DOHH2 (cell line): Measurements from ENCODE around the gene NRXN3.

Source experiments
- H3F3A ChIP-seq: fragments of 200-600 bp; sonication (generic), shearing (Covaris generic); 2 replicates; pipeline ENCODE4 v1.6.0; 2016; ENCODE audit warnings: antibody characterized with exemption, mild to moderate bottlenecking; ENCODE audit not compliant: control insufficient read depth, insufficient read depth
- H3K27ac ChIP-seq: fragments of 200-600 bp; sonication (generic); 2 replicates; pipeline ENCODE4 v1.5.1; 2014; ENCODE audit warnings: low read depth, mild to moderate bottlenecking, low read length, moderate library complexity
- H3K27me3 ChIP-seq: fragments of 200-600 bp; sonication (generic); 2 replicates; pipeline ENCODE4 v1.6.1; 2014; ENCODE audit warnings: mild to moderate bottlenecking, low read length, mixed read lengths; ENCODE audit not compliant: control insufficient read depth
- H3K36me3 ChIP-seq: fragments of 200-600 bp; sonication (generic); 2 replicates; pipeline ENCODE4 v1.6.1; 2014; ENCODE audit warnings: mild to moderate bottlenecking, low read length, moderate library complexity, mixed read lengths; ENCODE audit not compliant: control insufficient read depth
- H3K4me1 ChIP-seq: fragments of 200-600 bp; sonication (generic); 2 replicates; pipeline ENCODE4 v1.6.1; 2014; ENCODE audit warnings: mild to moderate bottlenecking, low read length, mixed read lengths; ENCODE audit not compliant: control insufficient read depth
- H3K4me2 ChIP-seq: fragments of 200-600 bp; sonication (generic); 2 replicates; pipeline ENCODE4 v1.6.0; 2014; ENCODE audit warnings: mild to moderate bottlenecking, low read length, moderate library complexity
- H3K4me3 ChIP-seq: fragments of 200-600 bp; sonication (generic); 2 replicates; pipeline ENCODE4 v1.5.1; 2014; ENCODE audit warnings: mild to moderate bottlenecking, low read length, mixed read lengths
- H3K79me2 ChIP-seq: fragments of 200-600 bp; sonication (generic); 2 replicates; pipeline ENCODE4 v1.6.1; 2014; ENCODE audit warnings: mild to moderate bottlenecking, low read length, mixed read lengths; ENCODE audit not compliant: control insufficient read depth
- H3K9me2 ChIP-seq: fragments of 200-600 bp; sonication (generic); replicated peaks from 2 replicates; pipeline ENCODE4 v1.6.1; 2014; ENCODE audit warnings: mild to moderate bottlenecking, low read length, mixed read lengths; ENCODE audit not compliant: control insufficient read depth
- H3K9me3 ChIP-seq: fragments of 200-600 bp; sonication (generic); 2 replicates; pipeline ENCODE4 v1.6.1; 2014; ENCODE audit warnings: antibody characterized with exemption, low read length, mixed read lengths; ENCODE audit not compliant: control insufficient read depth, insufficient read depth
- H4K20me1 ChIP-seq: fragments of 200-600 bp; sonication (generic); 2 replicates; pipeline ENCODE4 v1.6.0; 2014; ENCODE audit warnings: low read depth, mild to moderate bottlenecking, antibody characterized with exemption, low read length, moderate library complexity; ENCODE audit not compliant: control insufficient read depth, insufficient read depth
- CTCF ChIP-seq: fragments of 200-600 bp; sonication (generic); IDR thresholded peaks from one replicate; pipeline ENCODE4 v1.5.1; 2014; ENCODE audit warnings: antibody characterized with exemption, mild to moderate bottlenecking, low read depth, low read length; ENCODE audit not compliant: poor library complexity, severe bottlenecking
- EZH2phosphoT487 ChIP-seq: fragments of 200-600 bp; sonication (generic); IDR thresholded peaks from 2 replicates; pipeline ENCODE4 v1.6.1; 2017; ENCODE audit warnings: borderline replicate concordance, mild to moderate bottlenecking, antibody characterized with exemption, low read length, moderate library complexity, mixed read lengths

The NRXN3 gene

GRCh38 chr14:78612666-78613065 is 442.5 kb downstream of the NRXN3 start:
- H3K4me1 ChIP-seq = no peaks in the 10 kb centered on the region
- H3K36me3 ChIP-seq = no peaks in the 10 kb centered on the region
- no peaks in the 10 kb centered on the region for H3K9me3 ChIP-seq
- H3K4me3 ChIP-seq = no peak overlapping the region
- no peaks in the 10 kb centered on the region for H3K9me2 ChIP-seq
- H3K4me2 ChIP-seq = no peak overlapping the region
- no peaks in the 10 kb centered on the region for H3F3A ChIP-seq
- H3K27me3 ChIP-seq = no peaks in the 10 kb centered on the region
- H3K79me2 ChIP-seq = no peaks in the 10 kb centered on the region
- H3K27ac ChIP-seq = no peak overlapping the region
- no peaks in the 10 kb centered on the region for H4K20me1 ChIP-seq
- TF ChIP-seq EZH2phosphoT487 (no peak), CTCF (no peak)

GRCh38 chr14:78614593-78614992 is 444.4 kb downstream of the NRXN3 start:
- no peak for TF ChIP-seq EZH2phosphoT487
- TF ChIP-seq CTCF = no peak
- Histone ChIP-seq H3K79me2 (no peaks in the 10 kb centered on the region), H3K4me2 (no peak overlapping the region), H3K9me2 (no peaks in the 10 kb centered on the region), H3K36me3 (no peaks in the 10 kb centered on the region), H3K27ac (no peak overlapping the region), H3K27me3 (no peaks in the 10 kb centered on the region), H3K4me3 (no peak overlapping the region), H4K20me1 (no peaks in the 10 kb centered on the region), H3K4me1 (no peaks in the 10 kb centered on the region), H3K9me3 (no peaks in the 10 kb centered on the region), H3F3A (no peaks in the 10 kb centered on the region)

- H3K27me3 ChIP-seq = no peaks in the 10 kb centered on the region
- no peaks in the 10 kb centered on the region for H3K4me1 ChIP-seq
- TF ChIP-seq CTCF (no peak), EZH2phosphoT487 (no peak)
- no peaks in the 10 kb centered on the region for H3F3A ChIP-seq
- H3K4me2 ChIP-seq = no peak overlapping the region
- no peak overlapping the region for H3K4me3 ChIP-seq
- no peaks in the 10 kb centered on the region for H3K79me2 ChIP-seq
- no peak overlapping the region for H3K27ac ChIP-seq
- no peaks in the 10 kb centered on the region for H3K36me3 ChIP-seq
- no peaks in the 10 kb centered on the region for H3K9me3 ChIP-seq
- no peaks in the 10 kb centered on the region for H3K9me2 ChIP-seq
- no peaks in the 10 kb centered on the region for H4K20me1 ChIP-seq
These were observed 447.6 kb downstream of the NRXN3 start for GRCh38 chr14:78617735-78618134.

- TF ChIP-seq CTCF (no peak), EZH2phosphoT487 (no peak)
- Histone ChIP-seq H3K4me1 (no peaks in the 10 kb centered on the region), H3K27me3 (no peaks in the 10 kb centered on the region), H3K9me3 (no peaks in the 10 kb centered on the region), H3K4me3 (no peak overlapping the region), H4K20me1 (no peaks in the 10 kb centered on the region), H3K27ac (no peak overlapping the region), H3F3A (no peaks in the 10 kb centered on the region), H3K36me3 (no peaks in the 10 kb centered on the region), H3K4me2 (no peak overlapping the region), H3K79me2 (no peaks in the 10 kb centered on the region), H3K9me2 (no peaks in the 10 kb centered on the region)
These were observed 448.2 kb downstream of the NRXN3 start for GRCh38 chr14:78618368-78618767.
